ENCODE results near the gene OLA1. TPM values are rescaled to one million over a fixed set of nuclear protein-coding genes. Genes with fewer than 3 reads are reported as not detected.
"Not testable (repeated sequence)": the region's sequence is repeated elsewhere in the genome, so short reads cannot be mapped to it uniquely, and the experiment has no call there.

OLA1 gene
- polyA plus RNA-seq (2013, experiment 1 of 2) = 152 TPM
- polyA plus RNA-seq (2013, experiment 2 of 2) = 173 TPM

- under 1% methylated on average over 85 of the region's 85 CpGs for WGBS
- Histone ChIP-seq H3K4me3 (ENCODE audit: low read length) (peak within 1 kb of the TSS; percentile 89), H3K36me3 (ENCODE audit: insufficient read depth, low read length) (peaks cover 21% of the 10 kb centered on the region), H3K9me3 (ENCODE audit: insufficient read depth, low read depth, low read length) (no peaks in the 10 kb centered on the region), H3K4me1 (ENCODE audit: insufficient read depth, low read length) (peaks cover 5% of the 10 kb centered on the region), H3K27me3 (ENCODE audit: insufficient read depth, low read length) (peaks cover 6% of the 10 kb centered on the region), H3K9ac (ENCODE audit: low read depth, low read length) (peak within 1 kb of the TSS; percentile 88), H3K27ac (ENCODE audit: low read depth, low read length) (peak within 1 kb of the TSS; percentile 81)
Observed at GRCh38 chr2:174248187-174248997, at the start of gene OLA1. TSS of gene OLA1 (minus strand) at chr2:174248532. CDS start at chr2:174246815, 1,717 bp downstream.

- no CpG with 5 or more reads among the region's 1 CpG for WGBS
- H3K4me3 ChIP-seq (ENCODE audit: low read length) = no peak overlapping the region
- H3K27me3 ChIP-seq (ENCODE audit: insufficient read depth, low read length) = no peaks in the 10 kb centered on the region
- H3K4me1 ChIP-seq (ENCODE audit: insufficient read depth, low read length) = peaks cover 5% of the 10 kb centered on the region; the same call in 1 of the 2 replicates
- peaks cover 10% of the 10 kb centered on the region; the same call in 1 of the 2 replicates for H3K9me3 ChIP-seq (ENCODE audit: insufficient read depth, low read depth, low read length)
- H3K36me3 ChIP-seq (ENCODE audit: insufficient read depth, low read length) = no peaks in the 10 kb centered on the region
- no peak overlapping the region for H3K27ac ChIP-seq (ENCODE audit: low read depth, low read length)
- no peak overlapping the region for H3K9ac ChIP-seq (ENCODE audit: low read depth, low read length)
Observed at GRCh38 chr2:174292908-174293307, 44.6 kb upstream of the OLA1 start.

- Histone ChIP-seq H3K36me3 (ENCODE audit: insufficient read depth, low read length) (no peaks in the 10 kb centered on the region), H3K27ac (ENCODE audit: low read depth, low read length) (no peak overlapping the region), H3K9ac (ENCODE audit: low read depth, low read length) (no peak overlapping the region), H3K27me3 (ENCODE audit: insufficient read depth, low read length) (no peaks in the 10 kb centered on the region), H3K4me3 (ENCODE audit: low read length) (no peak overlapping the region), H3K9me3 (ENCODE audit: insufficient read depth, low read depth, low read length) (no peaks in the 10 kb centered on the region), H3K4me1 (ENCODE audit: insufficient read depth, low read length) (peaks cover 4% of the 10 kb centered on the region; the same call in 1 of the 2 replicates)
- 89% methylated on average over 2 of the region's 2 CpGs for WGBS
Observed at GRCh38 chr2:174286172-174286571, 37.8 kb upstream of the OLA1 start.

- no peak overlapping the region for H3K4me3 ChIP-seq (ENCODE audit: low read length)
- H3K4me1 ChIP-seq (ENCODE audit: insufficient read depth, low read length) = peaks cover 5% of the 10 kb centered on the region; the same call in 1 of the 2 replicates
- WGBS = 97% methylated on average over 2 of the region's 2 CpGs
- H3K27me3 ChIP-seq (ENCODE audit: insufficient read depth, low read length) = no peaks in the 10 kb centered on the region
- H3K36me3 ChIP-seq (ENCODE audit: insufficient read depth, low read length) = no peaks in the 10 kb centered on the region
- H3K9ac ChIP-seq (ENCODE audit: low read depth, low read length) = no peak overlapping the region
- H3K9me3 ChIP-seq (ENCODE audit: insufficient read depth, low read depth, low read length) = no peaks in the 10 kb centered on the region
- no peak overlapping the region for H3K27ac ChIP-seq (ENCODE audit: low read depth, low read length)
Observed at GRCh38 chr2:174282441-174282840, 34.1 kb upstream of the OLA1 start.

GRCh38 chr2:174281736-174282135 lies 33.4 kb upstream of the OLA1 start:
- Histone ChIP-seq H3K9me3 (ENCODE audit: insufficient read depth, low read depth, low read length) (no peaks in the 10 kb centered on the region), H3K27me3 (ENCODE audit: insufficient read depth, low read length) (no peaks in the 10 kb centered on the region), H3K4me1 (ENCODE audit: insufficient read depth, low read length) (peaks cover 9% of the 10 kb centered on the region), H3K4me3 (ENCODE audit: low read length) (no peak overlapping the region), H3K9ac (ENCODE audit: low read depth, low read length) (no peak overlapping the region), H3K36me3 (ENCODE audit: insufficient read depth, low read length) (no peaks in the 10 kb centered on the region), H3K27ac (ENCODE audit: low read depth, low read length) (no peak overlapping the region)
- 100% methylated on average over 1 of the region's 1 CpG for WGBS

GRCh38 chr2:174280596-174280995 lies 32.3 kb upstream of the OLA1 start:
- no peak overlapping the region for H3K27ac ChIP-seq (ENCODE audit: low read depth, low read length)
- no peaks in the 10 kb centered on the region for H3K36me3 ChIP-seq (ENCODE audit: insufficient read depth, low read length)
- no peaks in the 10 kb centered on the region for H3K9me3 ChIP-seq (ENCODE audit: insufficient read depth, low read depth, low read length)
- H3K4me1 ChIP-seq (ENCODE audit: insufficient read depth, low read length) = peaks cover 4% of the 10 kb centered on the region; the same call in 1 of the 2 replicates
- WGBS = 88% methylated on average over 2 of the region's 3 CpGs
- H3K27me3 ChIP-seq (ENCODE audit: insufficient read depth, low read length) = no peaks in the 10 kb centered on the region
- no peak overlapping the region for H3K4me3 ChIP-seq (ENCODE audit: low read length)
- H3K9ac ChIP-seq (ENCODE audit: low read depth, low read length) = no peak overlapping the region

- peaks cover 28% of the 10 kb centered on the region for H3K4me1 ChIP-seq (ENCODE audit: insufficient read depth, low read length)
Observed at GRCh38 chr2:174270263-174270662, 21.9 kb upstream of the OLA1 start.

GRCh38 chr2:174266288-174266687 lies 18.0 kb upstream of the OLA1 start:
- 70% methylated on average over 5 of the region's 5 CpGs for WGBS
- Histone ChIP-seq H3K36me3 (ENCODE audit: insufficient read depth, low read length) (no peaks in the 10 kb centered on the region), H3K27me3 (ENCODE audit: insufficient read depth, low read length) (no peaks in the 10 kb centered on the region), H3K9me3 (ENCODE audit: insufficient read depth, low read depth, low read length) (no peaks in the 10 kb centered on the region), H3K4me3 (ENCODE audit: low read length) (no peak overlapping the region), H3K9ac (ENCODE audit: low read depth, low read length) (no peak overlapping the region), H3K27ac (ENCODE audit: low read depth, low read length) (no peak overlapping the region), H3K4me1 (ENCODE audit: insufficient read depth, low read length) (peaks cover 23% of the 10 kb centered on the region)

More at GRCh38 chr2:174270263-174270662, 21.9 kb upstream of the OLA1 start:
- WGBS = 100% methylated on average over 1 of the region's 6 CpGs
- H3K36me3 ChIP-seq (ENCODE audit: insufficient read depth, low read length); H3K27me3 ChIP-seq (ENCODE audit: insufficient read depth, low read length); H3K4me3 ChIP-seq (ENCODE audit: low read length); H3K9ac ChIP-seq (ENCODE audit: low read depth, low read length); H3K27ac ChIP-seq (ENCODE audit: low read depth, low read length); H3K9me3 ChIP-seq (ENCODE audit: insufficient read depth, low read depth, low read length): not testable (repeated sequence)

GRCh38 chr2:174263997-174264396 lies 15.7 kb upstream of the OLA1 start:
- no peak overlapping the region for H3K9ac ChIP-seq (ENCODE audit: low read depth, low read length)
- H3K27me3 ChIP-seq (ENCODE audit: insufficient read depth, low read length) = no peaks in the 10 kb centered on the region
- H3K27ac ChIP-seq (ENCODE audit: low read depth, low read length) = no peak overlapping the region
- no peaks in the 10 kb centered on the region for H3K9me3 ChIP-seq (ENCODE audit: insufficient read depth, low read depth, low read length)
- H3K4me1 ChIP-seq (ENCODE audit: insufficient read depth, low read length) = peaks cover 23% of the 10 kb centered on the region
- no peaks in the 10 kb centered on the region for H3K36me3 ChIP-seq (ENCODE audit: insufficient read depth, low read length)
- H3K4me3 ChIP-seq (ENCODE audit: low read length) = no peak overlapping the region
- 92% methylated on average over 3 of the region's 3 CpGs for WGBS

- WGBS = 100% methylated on average over 1 of the region's 1 CpG
- Histone ChIP-seq H3K36me3 (ENCODE audit: insufficient read depth, low read length) (no peaks in the 10 kb centered on the region), H3K9me3 (ENCODE audit: insufficient read depth, low read depth, low read length) (no peaks in the 10 kb centered on the region), H3K27me3 (ENCODE audit: insufficient read depth, low read length) (no peaks in the 10 kb centered on the region), H3K4me1 (ENCODE audit: insufficient read depth, low read length) (no peaks in the 10 kb centered on the region), H3K9ac (ENCODE audit: low read depth, low read length) (no peak overlapping the region), H3K27ac (ENCODE audit: low read depth, low read length) (no peak overlapping the region), H3K4me3 (ENCODE audit: low read length) (no peak overlapping the region)
Observed at GRCh38 chr2:174259981-174260380, 11.6 kb upstream of the OLA1 start.

- Histone ChIP-seq H3K9ac (ENCODE audit: low read depth, low read length) (no peak overlapping the region), H3K4me1 (ENCODE audit: insufficient read depth, low read length) (no peaks in the 10 kb centered on the region; the same call in 1 of the 2 replicates), H3K36me3 (ENCODE audit: insufficient read depth, low read length) (no peaks in the 10 kb centered on the region), H3K27ac (ENCODE audit: low read depth, low read length) (no peak overlapping the region), H3K4me3 (ENCODE audit: low read length) (no peak overlapping the region), H3K27me3 (ENCODE audit: insufficient read depth, low read length) (peaks cover 5% of the 10 kb centered on the region), H3K9me3 (ENCODE audit: insufficient read depth, low read depth, low read length) (no peaks in the 10 kb centered on the region)
- WGBS = 92% methylated on average over 6 of the region's 6 CpGs
Observed at GRCh38 chr2:174254267-174254666, 5.9 kb upstream of the OLA1 start.
